ENCODE results near the gene SLC44A4.

GRCh38 chr6:31892821-31893220, 14.0 kb upstream of the SLC44A4 start:
- TF ChIP-seq TAF1 (IDR thresholded peaks at IDR 0.05; ENCODE audit: borderline replicate concordance, insufficient read depth, low read length) (no peak), POLR2AphosphoS5 (IDR thresholded peaks at IDR 0.05; ENCODE audit: low read depth, low read length) (no peak), REST (IDR thresholded peaks at IDR 0.05; ENCODE audit: insufficient read depth in 1 of 2, low read depth in 2 of 2, low read length in 2 of 2) (no peak), SIN3A (IDR thresholded peaks at IDR 0.05; ENCODE audit: borderline replicate concordance, insufficient read depth, low read length) (no peak), FOXP2 (optimal IDR thresholded peaks at IDR 0.05; ENCODE audit: borderline replicate concordance, extremely low read depth, extremely low read length, insufficient read depth) (no peak)

All from PFSK-1 (cell line).